GM19023 (cell line): ENCODE measurements around the gene FARP2.

Experiments used
- ATAC-seq: cut with Tn5 transposase; IDR thresholded peaks from one replicate; pipeline ENCODE4 v1.9.1; 2021; ENCODE audit warnings: mild to moderate bottlenecking, moderate library complexity; ENCODE audit not compliant: unreplicated experiment

Gene FARP2

GRCh38 chr2:241321886-241322285, 34.2 kb upstream of the FARP2 start:
- ATAC-seq: no peak

- ATAC-seq: no peak
Observed at GRCh38 chr2:241323778-241324177, 32.3 kb upstream of the FARP2 start.

- ATAC-seq: no peak
Observed at GRCh38 chr2:241324775-241325174, 31.3 kb upstream of the FARP2 start.

- no peak for ATAC-seq
Observed at GRCh38 chr2:241325257-241325656, 30.8 kb upstream of the FARP2 start.

- no peak for ATAC-seq
Observed at GRCh38 chr2:241329669-241330615, 26.1 kb upstream of the FARP2 start.

- ATAC-seq: no peak
Observed at GRCh38 chr2:241330616-241330981, 25.5 kb upstream of the FARP2 start.

- no peak for ATAC-seq
Observed at GRCh38 chr2:241334813-241335212, 21.3 kb upstream of the FARP2 start.

GRCh38 chr2:241339839-241340630, 16.1 kb upstream of the FARP2 start:
- ATAC-seq: no peak

- no peak for ATAC-seq
Observed at GRCh38 chr2:241340631-241341163, 15.4 kb upstream of the FARP2 start.

GRCh38 chr2:241344925-241345651, 11.0 kb upstream of the FARP2 start:
- ATAC-seq: no peak

GRCh38 chr2:241349941-241350340, 6.1 kb upstream of the FARP2 start:
- no peak for ATAC-seq

GRCh38 chr2:241350530-241350877, 5.6 kb upstream of the FARP2 start:
- ATAC-seq: no peak

GRCh38 chr2:241350878-241351639, 5.0 kb upstream of the FARP2 start:
- no peak for ATAC-seq

- no peak for ATAC-seq
Observed at GRCh38 chr2:241351640-241352031, 4.4 kb upstream of the FARP2 start.

GRCh38 chr2:241352227-241352626, 3.9 kb upstream of the FARP2 start:
- ATAC-seq: no peak

GRCh38 chr2:241354668-241355658, 1.1 kb upstream of the FARP2 start:
- no peak for ATAC-seq

- no peak for ATAC-seq
Observed at GRCh38 chr2:241356871-241357260, 781 bp downstream of the FARP2 start.

- no peak for ATAC-seq
Observed at GRCh38 chr2:241357531-241357930, 1.4 kb downstream of the FARP2 start.

- no peak for ATAC-seq
Observed at GRCh38 chr2:241358470-241358869, 2.4 kb downstream of the FARP2 start.
